IMR-90 (cell line): ENCODE results near the gene MRPS7. TPM values are rescaled to one million over a fixed set of nuclear protein-coding genes. Genes with fewer than 3 reads are reported as not detected.

Experiments used
- ATAC-seq: fragments of 200-7000 bp; cut with Tn5 transposase; 2 replicates; pipeline ENCODE4 v1.9.1; 2020; ENCODE audit warnings: low read depth, mild to moderate bottlenecking, moderate library complexity
- BruUV-seq: library from RNA; stranded (reverse); fragments of 400-500 nt; replicated peaks from 2 replicates; lab custom pipeline; 2021; lab: Mats Ljungman, UMichigan
- CTCF ChIA-PET: fragments of 300-600 bp; formaldehyde crosslinking; extraction: SDS; loops from one replicate; lab custom pipeline; 2021; ENCODE audit warnings: antibody characterized with exemption; lab: Yijun Ruan, JAX
- POLR2A ChIA-PET: fragments of 300-600 bp; sonication (Branson Sonifier 250); formaldehyde crosslinking; loops from one replicate; lab custom pipeline; 2022; ENCODE audit warnings: antibody characterized with exemption; ENCODE audit not compliant: unreplicated experiment; lab: Charles Lee
- DNase-seq: peaks from one replicate; pipeline ENCODE4 v3.0.0; 2013
- H2AFZ ChIP-seq: replicated peaks from 2 replicates; pipeline ENCODE3; 2013; ENCODE audit warnings: low read length, mild to moderate bottlenecking; ENCODE audit not compliant: poor library complexity
- H2AK5ac ChIP-seq: 2 replicates; pipeline ENCODE4 v1.6.1; 2013; ENCODE audit warnings: low read depth, low read length, inconsistent platforms
- H2AK9ac ChIP-seq: replicated peaks from 2 replicates; pipeline ENCODE3; 2013; ENCODE audit warnings: mild to moderate bottlenecking, low read depth, low read length, moderate library complexity; ENCODE audit not compliant: poor library complexity
- H2BK120ac ChIP-seq: 2 replicates; pipeline ENCODE4 v1.6.1; 2013; ENCODE audit warnings: low read depth, low read length, inconsistent platforms
- H2BK15ac ChIP-seq: 3 replicates; pipeline ENCODE4 v1.6.1; 2013; ENCODE audit warnings: low read depth, low read length, inconsistent platforms
- H2BK20ac ChIP-seq: 2 replicates; pipeline ENCODE4 v1.6.1; 2013; ENCODE audit warnings: low read depth, mild to moderate bottlenecking, inconsistent platforms, low read length, moderate library complexity
- H2BK5ac ChIP-seq: 2 replicates; pipeline ENCODE4 v1.6.1; 2013; ENCODE audit warnings: mild to moderate bottlenecking, low read depth, low read length, inconsistent platforms; ENCODE audit not compliant: poor library complexity, severe bottlenecking
- H3K14ac ChIP-seq: replicated peaks from 2 replicates; pipeline ENCODE4 v1.6.1; 2013; ENCODE audit warnings: low read depth, low read length, inconsistent platforms
- H3K18ac ChIP-seq: 2 replicates; pipeline ENCODE4 v1.6.1; 2013; ENCODE audit warnings: low read depth, low read length, control low read depth
- H3K23ac ChIP-seq: 2 replicates; pipeline ENCODE4 v1.6.1; 2013; ENCODE audit warnings: low read depth, low read length, inconsistent platforms
- H3K27ac ChIP-seq: 2 replicates; pipeline ENCODE4 v1.5.1; 2013; ENCODE audit warnings: mild to moderate bottlenecking, control low read depth, low read length; ENCODE audit not compliant: insufficient read depth
- H3K27me3 ChIP-seq: 2 replicates; pipeline ENCODE4 v1.6.1; 2013; ENCODE audit warnings: low read length; ENCODE audit not compliant: control insufficient read depth, insufficient read depth
- H3K36me3 ChIP-seq: 2 replicates; pipeline ENCODE4 v1.6.1; 2013; ENCODE audit warnings: low read length, mixed read lengths; ENCODE audit not compliant: control insufficient read depth, insufficient read depth
- H3K4ac ChIP-seq: 2 replicates; pipeline ENCODE4 v1.6.1; 2013; ENCODE audit warnings: low read depth, low read length, inconsistent platforms
- H3K4me1 ChIP-seq: 2 replicates; pipeline ENCODE4 v1.6.1; 2013; ENCODE audit warnings: low read length, mixed read lengths; ENCODE audit not compliant: control insufficient read depth, insufficient read depth
- H3K4me2 ChIP-seq: 2 replicates; pipeline ENCODE4 v1.6.1; 2013; ENCODE audit warnings: low read depth, mild to moderate bottlenecking, control low read depth, low read length, moderate library complexity
- H3K4me3 ChIP-seq: 2 replicates; pipeline ENCODE4 v1.5.1; 2013; ENCODE audit warnings: low read depth, mild to moderate bottlenecking, control low read depth, low read length, moderate library complexity; ENCODE audit not compliant: insufficient read depth
- H3K56ac ChIP-seq: 2 replicates; pipeline ENCODE4 v1.6.1; 2013; ENCODE audit warnings: low read length, inconsistent platforms; ENCODE audit not compliant: insufficient read depth; ENCODE audit errors: extremely low read depth
- H3K79me1 ChIP-seq, 2 experiments: 2 replicates each; pipeline ENCODE4 v1.6.1; 2013; ENCODE audit warnings: low read length in 2 of 2, inconsistent platforms in 1 of 2, low read depth in 1 of 2
- H3K9ac ChIP-seq: 2 replicates; pipeline ENCODE4 v1.6.1; 2013; ENCODE audit warnings: low read depth, low read length, control low read depth
- H3K9me1 ChIP-seq: 2 replicates; pipeline ENCODE4 v1.6.1; 2013; ENCODE audit warnings: low read length, inconsistent platforms; ENCODE audit not compliant: insufficient read depth
- H3K9me3 ChIP-seq: 2 replicates; pipeline ENCODE4 v1.6.1; 2013; ENCODE audit warnings: low read length; ENCODE audit not compliant: control insufficient read depth, insufficient read depth
- H4K20me1 ChIP-seq: 2 replicates; pipeline ENCODE4 v1.6.1; 2013; ENCODE audit warnings: low read length, inconsistent platforms; ENCODE audit not compliant: insufficient read depth
- H4K5ac ChIP-seq: 2 replicates; pipeline ENCODE4 v1.6.1; 2013; ENCODE audit warnings: mild to moderate bottlenecking, low read depth, low read length, control low read depth
- H4K8ac ChIP-seq, 2 experiments: 2 replicates each; pipeline ENCODE4 v1.6.1; 2013; ENCODE audit warnings: low read depth in 2 of 2, low read length in 2 of 2, control low read depth in 1 of 2, inconsistent platforms in 1 of 2
- H4K91ac ChIP-seq: 2 replicates; pipeline ENCODE4 v1.6.1; 2013; ENCODE audit warnings: low read depth, low read length, inconsistent platforms; ENCODE audit not compliant: insufficient read depth
- BHLHE40 ChIP-seq: fragments of 150-350 bp; IDR thresholded peaks from 2 replicates; pipeline ENCODE4 v1.6.1; 2016; ENCODE audit warnings: mild to moderate bottlenecking, low read depth, low read length
- CEBPB ChIP-seq: IDR thresholded peaks from 2 replicates; pipeline ENCODE4 v1.6.1; 2012; ENCODE audit warnings: low read depth, low read length, improper control_type of control experiment
- FOS ChIP-seq: fragments of 150-350 bp; IDR thresholded peaks from 2 replicates; pipeline ENCODE4 v1.6.1; 2016; ENCODE audit warnings: low read depth, low read length
- MAZ ChIP-seq: IDR thresholded peaks from 2 replicates; pipeline ENCODE4 v1.6.1; 2012; ENCODE audit warnings: low read depth, mild to moderate bottlenecking, low read length, improper control_type of control experiment, moderate library complexity, borderline replicate concordance
- NFE2L2 ChIP-seq: fragments of 150-350 bp; IDR thresholded peaks from 2 replicates; pipeline ENCODE4 v1.6.1; 2016; ENCODE audit warnings: low read depth, mild to moderate bottlenecking, low read length
- POLR2A ChIP-seq: IDR thresholded peaks from 2 replicates; pipeline ENCODE4 v1.6.1; 2012; ENCODE audit warnings: mild to moderate bottlenecking, low read depth, low read length
- RAD21 ChIP-seq: IDR thresholded peaks from 2 replicates; pipeline ENCODE4 v1.6.1; 2012; ENCODE audit warnings: low read length, improper control_type of control experiment
- WGBS, 2 experiments: methylation state at CpG; one replicate each; pipeline versions ENCODE4 v1.1.5 to v1.1.7; 2013; ENCODE audit warnings: missing lambda C conversion rate in 2 of 2; ENCODE audit not compliant: insufficient read length in 1 of 2; ENCODE audit errors: extremely low coverage in 2 of 2; 5-methylcytosine and 5-hydroxymethylcytosine counted together
- dilution Hi-C: fragments of 300-500 bp; cut with HindIII; formaldehyde crosslinking; loops from one replicate; pipeline ENCODE4 v1.14.3; 2018; ENCODE audit warnings: low sequenced_read_pairs; ENCODE audit not compliant: unreplicated experiment
- in situ Hi-C: fragments of 300-500 bp; cut with MboI; formaldehyde crosslinking; loops from 3 replicates; pipeline ENCODE4 v1.14.3; 2019; ENCODE audit warnings: low sequenced_read_pairs, inconsistent platforms, mixed read lengths
- intact Hi-C: fragments of 100-400 bp; cut with micrococcal nuclease; formaldehyde crosslinking; loops from 2 replicates; pipeline ENCODE4 v1.10.0; 2022
- polyA plus RNA-seq, 3 experiments: library from polyadenylated mRNA; depleted of rRNA; stranded (reverse); fragments of >200 nt; gene quantifications; 2 replicates each; pipeline ENCODE4 v1.2.3, GENCODE V29; 2012; ENCODE audit warnings: low replicate concordance in 1 of 3
- total RNA-seq: library from RNA; depleted of rRNA; stranded (reverse); fragments of >200 nt; gene quantifications from 2 replicates; pipeline ENCODE4 v1.2.3, GENCODE V29; 2012
- TF ChIP-seq, protein P1 (sequence below): fragments of 150-350 bp; IDR thresholded peaks from 2 replicates; pipeline ENCODE4 v1.6.1; 2016; ENCODE audit warnings: low read depth, mild to moderate bottlenecking, low read length, moderate library complexity, borderline replicate concordance

MRPS7 gene
- total and polyA plus RNA-seq, 2 of the 4 experiments (the other 2 are of a cell fraction): 55.9 to 60.5 TPM

DNA sequence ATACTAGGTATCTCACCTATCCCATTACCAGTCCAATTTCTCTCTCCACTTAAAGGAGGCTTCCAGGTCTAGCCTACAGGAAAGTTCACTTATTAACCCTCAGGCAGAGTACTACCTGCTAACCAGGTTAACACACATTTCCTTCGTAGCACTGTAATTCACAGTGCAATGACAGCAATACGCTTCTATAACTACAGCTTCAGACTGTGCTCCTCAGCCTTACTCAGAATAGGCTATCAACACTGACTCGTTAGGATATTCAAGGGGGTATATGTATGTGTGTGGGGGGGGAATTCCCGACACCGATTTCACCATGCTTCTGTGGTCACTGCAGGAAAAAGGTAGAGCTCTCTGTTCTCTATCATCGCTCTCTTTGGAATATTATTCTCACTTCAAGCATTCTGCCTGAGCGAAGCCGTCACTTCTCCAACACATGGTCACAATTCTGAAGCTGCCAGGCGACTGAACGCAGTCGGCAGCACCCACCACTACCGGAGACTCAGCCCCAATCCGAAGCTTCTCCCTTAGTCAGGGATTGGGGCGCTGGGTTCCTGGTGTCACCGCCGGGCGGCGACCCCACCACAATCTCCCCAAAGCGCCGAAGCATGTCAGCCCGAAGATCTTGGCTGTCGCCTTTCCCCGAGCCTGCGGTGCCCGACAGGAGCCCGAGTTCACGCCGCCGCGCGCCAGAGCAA is 891 bp upstream of the MRPS7 start:
- H2AK9ac ChIP-seq: peak overlapping the region; percentile 94
- peak overlapping the region; percentile 88 to 97; a peak in 2 of 4 replicates for H4K8ac ChIP-seq
- dilution Hi-C loops (no loop called here), in situ Hi-C loops (no loop called here), intact Hi-C loops (no loop called here)
- H3K9me1 ChIP-seq: peaks cover 7% of the 10 kb centered on the region
- peak overlapping the region; percentile 95 for H3K23ac ChIP-seq
- peak overlapping the region; percentile 83 for H3K14ac ChIP-seq
- peak overlapping the region; percentile 91 for H3K9ac ChIP-seq
- no peak overlapping the region for H2BK15ac ChIP-seq
- WGBS, 2 experiments: 0% methylated on average over 14 of the region's 31 CpGs; no CpG with 5 or more reads in 1 of the 2 experiments
- 0 out of 2 replicates have a peak overlapping the region, but pooled peaks have one; percentile 27 for H2BK20ac ChIP-seq
- 0 out of 2 replicates have a peak overlapping the region, but pooled peaks have one; percentile 56 for H2BK120ac ChIP-seq
- H3K27me3 ChIP-seq: no peaks in the 10 kb centered on the region
- ATAC-seq: peak; percentile 26
- H2AK5ac ChIP-seq: peak overlapping the region; percentile 13; the same call in 1 of the 2 replicates
- peak overlapping the region; percentile 12; the same call in 1 of the 2 replicates for H4K91ac ChIP-seq
- no peaks in the 10 kb centered on the region for H3K9me3 ChIP-seq
- peaks cover 3% of the 10 kb centered on the region for H3K4me1 ChIP-seq
- peak; percentile 24 for DNase-seq
- peak overlapping the region; percentile 93 for H3K27ac ChIP-seq
- H4K20me1 ChIP-seq: peaks cover 22% of the 10 kb centered on the region; the same call in 1 of the 2 replicates
- peak overlapping the region; percentile 13; the same call in 1 of the 2 replicates for H3K56ac ChIP-seq
- ChIA-PET POLR2A (interaction anchor here (0.6 kb wide), 1 partner anchor 56 kb away, joined by 7 read pairs; no protein-coding TSS in a partner anchor), CTCF (interaction anchor here (1.2 to 3.2 kb wide), 2 partner anchors 11 to 147 kb away, joined by 5 to 18 read pairs; partner anchors contain the start of gene MIF4GD)
- H3K79me1 ChIP-seq: peaks cover 37 to 48% of the 10 kb centered on the region in 2 experiments
- H2AFZ ChIP-seq: peak overlapping the region; percentile 94
- peak overlapping the region; percentile 25; the same call in 1 of the 2 replicates for H4K5ac ChIP-seq
- H3K36me3 ChIP-seq: peaks cover 14% of the 10 kb centered on the region
- H3K18ac ChIP-seq: no peak overlapping the region; the same call in 1 of the 2 replicates
- peak overlapping the region; percentile 91 for H3K4me3 ChIP-seq
- H3K4ac ChIP-seq: peak overlapping the region; percentile 80
- TF ChIP-seq NFE2L2 (no peak), MAZ (no peak), POLR2A (no peak), FOS (no peak), CEBPB (peak; percentile 10; the same call in 1 of the 2 replicates), BHLHE40 (no peak), RAD21 (0 out of 2 replicates have a peak, but pooled peaks have one; percentile 3)
- TF ChIP-seq, protein P1, sequence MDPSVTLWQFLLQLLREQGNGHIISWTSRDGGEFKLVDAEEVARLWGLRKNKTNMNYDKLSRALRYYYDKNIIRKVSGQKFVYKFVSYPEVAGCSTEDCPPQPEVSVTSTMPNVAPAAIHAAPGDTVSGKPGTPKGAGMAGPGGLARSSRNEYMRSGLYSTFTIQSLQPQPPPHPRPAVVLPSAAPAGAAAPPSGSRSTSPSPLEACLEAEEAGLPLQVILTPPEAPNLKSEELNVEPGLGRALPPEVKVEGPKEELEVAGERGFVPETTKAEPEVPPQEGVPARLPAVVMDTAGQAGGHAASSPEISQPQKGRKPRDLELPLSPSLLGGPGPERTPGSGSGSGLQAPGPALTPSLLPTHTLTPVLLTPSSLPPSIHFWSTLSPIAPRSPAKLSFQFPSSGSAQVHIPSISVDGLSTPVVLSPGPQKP: no peak
- no TSS peak for BruUV-seq
- peak overlapping the region; percentile 81 for H2BK5ac ChIP-seq
- H3K4me2 ChIP-seq: peak overlapping the region; percentile 98
